K562 (cell line): ENCODE measurements around the gene HHATL. TPM values are rescaled to one million over a fixed set of nuclear protein-coding genes. Genes with fewer than 3 reads are reported as not detected.

Experiments
- DNMT1 ChIP-seq: fragments of 450-650 bp; IDR thresholded peaks from 2 replicates; pipeline ENCODE4 v1.6.1; 2016; ENCODE audit warnings: antibody characterized with exemption, mild to moderate bottlenecking
- HMGXB4 ChIP-seq: sonication (generic); formaldehyde crosslinking; IDR thresholded peaks from 2 replicates; pipeline ENCODE4 v1.8.1; 2023; ENCODE audit warnings: mild to moderate bottlenecking, missing genetic modification reagents
- MBD2 ChIP-seq: sonication (generic); IDR thresholded peaks from 2 replicates; pipeline ENCODE4 v1.6.1; 2016; ENCODE audit warnings: low read depth, borderline replicate concordance
- ZBTB12 ChIP-seq: fragments of 250-450 bp; sonication (Bioruptor Pico); IDR thresholded peaks from 2 replicates; pipeline ENCODE4 v1.4.0; 2020
- ZNF280A ChIP-seq: fragments of 450-650 bp; IDR thresholded peaks from 2 replicates; pipeline ENCODE4 v1.6.1; 2018; ENCODE audit warnings: mild to moderate bottlenecking, low read depth; ENCODE audit not compliant: partially characterized antibody
- polyA plus RNA-seq, 8 experiments: library from polyadenylated mRNA; depleted of rRNA in 4 of 8; stranded (reverse) in 5 of 8; unstranded in 3 of 8; fragments of >200 nt; fragmentation: Nextera tagmentation in 2 of 8; fragmentation: Illumina TruSeq in 1 of 8; extraction: Ambion mirVana in 2 of 8; extraction: Trizol in 1 of 8; gene quantifications; 2 replicates each; pipeline versions ENCODE4 v1.2.1 to v1.2.3, GENCODE V29; 2011 to 2014; ENCODE audit warnings: inconsistent platforms in 1 of 8, missing spikeins in 1 of 8
- total RNA-seq, 7 experiments: library from RNA; depleted of rRNA in 6 of 7; stranded (reverse); fragments of >200 nt in 6 of 7; fragmentation: Illumina TruSeq in 2 of 7; extraction: Trizol in 2 of 7; gene quantifications; 2 replicates each; pipeline versions ENCODE4 v1.2.1 to v1.2.3, GENCODE V29; 2011 to 2021; ENCODE audit warnings: low replicate concordance in 1 of 7

HHATL gene
- total and polyA plus RNA-seq, 9 of the 15 experiments (the other 6 are each of a cell fraction or from before 2014, with no cell fraction given), result not detected

- TF ChIP-seq HMGXB4, result no peak
- no peak for TF ChIP-seq MBD2
- TF ChIP-seq ZNF280A, result no peak
- no peak for TF ChIP-seq ZBTB12
- no peak for TF ChIP-seq DNMT1
Observed at GRCh38 chr3:42665050-42665878, 37.3 kb downstream of the HHATL start (continued).
